SH-SY5Y (cell line): ENCODE results near the gene PLP2.

Experiments used
- GATA2 ChIP-seq: IDR thresholded peaks from 2 replicates; pipeline ENCODE4 v1.6.1; 2011; ENCODE audit warnings: mild to moderate bottlenecking, low read depth, low read length
- GATA3 ChIP-seq: IDR thresholded peaks from 2 replicates; pipeline ENCODE4 v1.6.1; 2011; ENCODE audit warnings: low read depth, mild to moderate bottlenecking, low read length, moderate library complexity

DNA sequence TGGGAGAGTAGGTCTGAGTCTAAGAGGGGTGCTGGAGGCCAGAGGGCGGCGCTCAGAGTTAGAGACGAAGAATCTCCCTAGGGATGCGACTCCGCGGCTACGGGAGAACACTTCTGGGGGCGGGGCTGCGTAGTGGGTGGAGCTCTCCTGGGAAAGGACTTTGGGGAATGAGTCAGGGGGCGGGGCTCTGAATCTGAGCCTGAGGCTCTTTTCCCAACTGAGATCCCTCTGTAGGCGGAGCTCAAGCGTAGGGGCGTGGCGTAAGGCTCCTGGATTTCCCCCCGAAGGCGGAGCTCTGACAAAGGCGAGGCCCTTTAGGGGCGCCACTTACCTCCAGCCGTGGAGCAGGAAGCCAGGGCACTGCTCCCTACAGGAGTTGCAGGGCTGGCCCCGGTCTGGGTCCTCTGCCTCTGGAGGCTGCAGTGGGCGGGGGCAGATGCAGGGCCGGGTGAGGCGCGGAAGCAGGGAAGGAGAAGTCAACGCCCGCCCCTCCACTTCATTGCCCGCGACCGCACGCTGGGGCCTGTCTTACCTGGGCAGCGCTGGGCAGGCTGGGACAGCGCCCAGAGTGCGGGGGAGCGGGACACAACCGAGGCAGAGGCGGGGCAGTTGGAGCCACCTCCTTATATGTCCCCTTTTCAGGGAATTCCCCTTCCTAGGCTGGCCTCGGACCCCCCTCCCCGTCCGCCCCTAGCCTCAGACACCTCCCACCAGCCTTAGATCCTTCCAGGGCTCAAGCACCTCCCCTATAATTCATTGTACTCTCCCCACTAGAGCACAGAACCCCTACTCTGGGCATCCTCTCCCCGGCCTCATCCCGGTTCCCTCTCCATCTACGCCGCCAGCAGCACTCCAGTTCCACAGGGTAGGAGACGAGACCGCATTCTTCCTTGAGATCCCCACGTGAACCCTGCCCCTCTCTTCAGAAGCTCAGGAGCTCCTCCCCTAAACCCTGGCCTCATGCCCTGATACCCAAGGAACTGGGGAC, 12.9 kb downstream of the PLP2 start:
- TF ChIP-seq GATA2 (no peak), GATA3 (no peak)
